GM18909 (cell line): ENCODE results near the gene ARHGAP40.
"Not testable (repeated sequence)": the region's sequence is repeated elsewhere in the genome, so short reads cannot be mapped to it uniquely, and the experiment has no call there.

Experiments used
- ATAC-seq: cut with Tn5 transposase; IDR thresholded peaks from one replicate; pipeline ENCODE4 v1.9.1; 2021; ENCODE audit warnings: mild to moderate bottlenecking; ENCODE audit not compliant: unreplicated experiment, poor library complexity

ARHGAP40 gene

DNA sequence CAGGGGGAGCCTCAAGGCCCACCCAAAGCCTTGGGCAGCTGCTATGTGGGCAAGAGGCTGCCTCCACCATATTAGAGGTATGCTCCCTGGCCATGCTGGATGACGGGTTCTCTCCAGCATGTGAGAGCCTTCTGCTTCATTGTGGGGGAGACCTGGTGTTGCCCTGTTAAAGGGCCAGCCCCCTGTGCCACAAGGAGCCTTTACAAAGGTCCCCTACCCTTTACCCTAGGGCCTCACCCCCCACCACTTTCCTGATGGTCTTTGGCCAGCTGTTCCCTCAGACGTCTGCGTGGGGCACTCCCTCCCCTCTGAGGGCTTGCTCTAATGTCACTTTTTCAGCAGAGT, 15.5 kb upstream of the ARHGAP40 start:
- ATAC-seq, result no peak

GRCh38 chr20:38588303-38588702, 13.3 kb upstream of the ARHGAP40 start:
- ATAC-seq, result no peak

DNA sequence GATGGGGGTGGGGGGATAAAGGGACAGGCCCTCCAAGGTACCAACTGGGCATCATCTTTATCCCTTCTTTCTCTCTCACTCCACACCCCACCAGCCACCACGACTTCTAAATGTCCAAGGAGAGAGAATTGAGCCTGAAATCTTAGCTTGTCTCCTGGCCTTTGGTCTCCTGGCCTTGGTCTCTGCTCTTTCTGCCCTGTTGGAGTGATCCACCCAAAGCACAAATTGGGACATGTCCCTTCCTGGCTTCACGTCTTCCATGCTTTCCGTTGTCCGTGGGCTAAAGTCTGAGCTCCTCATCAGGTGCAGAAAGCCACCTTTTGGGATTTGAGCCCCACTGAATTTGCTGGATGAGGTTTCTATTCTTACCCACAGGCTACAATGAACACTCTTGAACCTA, 12.3 kb upstream of the ARHGAP40 start:
- no peak for ATAC-seq

DNA sequence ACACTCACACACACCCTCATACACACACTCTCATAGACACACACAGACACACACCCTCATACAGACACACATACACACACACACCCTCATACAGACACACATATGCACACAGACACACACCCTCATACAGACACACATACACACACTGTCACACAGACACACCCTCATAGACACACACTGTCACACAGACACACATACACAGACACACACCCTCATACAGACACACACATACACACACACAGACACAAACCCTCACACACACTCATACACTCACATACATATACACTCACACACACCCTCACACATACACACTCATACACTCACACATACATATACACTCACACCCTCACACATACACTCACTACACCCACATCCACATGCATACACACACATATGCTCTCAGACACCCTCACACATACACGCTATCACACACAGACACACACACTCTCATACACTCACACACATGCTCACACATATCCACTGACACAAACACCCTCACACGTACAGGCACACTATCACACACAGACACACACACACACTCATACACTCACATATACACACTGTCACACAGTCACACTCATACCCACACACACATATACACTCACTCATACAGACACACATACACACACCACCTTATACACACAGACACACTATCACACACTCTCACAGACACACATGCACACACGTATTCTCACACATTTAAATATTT, 11.5 kb upstream of the ARHGAP40 start:
- ATAC-seq, result no peak

DNA sequence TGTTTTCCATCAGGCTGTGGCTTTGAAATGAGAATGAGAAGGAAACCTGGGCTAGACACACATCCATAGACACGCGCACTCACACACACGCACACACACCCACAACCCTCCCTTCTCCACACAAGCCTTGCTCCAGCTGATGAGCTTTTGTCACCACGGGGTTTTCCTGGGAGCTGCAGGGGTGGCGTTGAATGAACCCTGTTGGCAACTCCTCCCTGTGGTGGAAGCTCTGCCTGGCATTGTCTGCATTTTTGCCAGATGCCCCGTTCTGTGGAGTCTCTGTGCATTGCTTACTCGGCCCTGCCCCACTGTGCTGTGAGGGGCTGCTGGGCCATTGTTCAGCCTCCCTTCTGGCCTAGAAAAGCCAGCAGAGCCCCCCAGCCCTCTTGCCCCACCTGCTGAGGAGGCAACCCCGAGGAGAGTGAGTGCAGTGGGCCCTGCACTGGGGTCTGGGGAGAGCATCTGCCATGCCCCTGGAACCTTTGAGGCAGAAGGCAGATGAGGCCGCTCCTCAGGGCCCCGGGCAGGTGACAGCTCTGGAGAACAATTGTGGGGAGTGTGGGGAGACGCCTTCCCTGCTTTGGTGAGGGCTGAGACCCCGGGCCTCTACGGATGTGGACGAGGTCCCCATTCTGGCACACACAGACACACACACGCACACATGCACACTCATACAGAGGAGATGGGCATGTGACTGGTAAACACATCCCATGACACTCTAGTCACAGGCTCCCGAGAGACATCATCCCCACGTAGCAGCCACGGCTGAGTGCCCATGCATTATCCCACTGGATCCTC, 10.7 kb upstream of the ARHGAP40 start:
- no peak for ATAC-seq

GRCh38 chr20:38591474-38592410, 9.9 kb upstream of the ARHGAP40 start:
- no peak for ATAC-seq

DNA sequence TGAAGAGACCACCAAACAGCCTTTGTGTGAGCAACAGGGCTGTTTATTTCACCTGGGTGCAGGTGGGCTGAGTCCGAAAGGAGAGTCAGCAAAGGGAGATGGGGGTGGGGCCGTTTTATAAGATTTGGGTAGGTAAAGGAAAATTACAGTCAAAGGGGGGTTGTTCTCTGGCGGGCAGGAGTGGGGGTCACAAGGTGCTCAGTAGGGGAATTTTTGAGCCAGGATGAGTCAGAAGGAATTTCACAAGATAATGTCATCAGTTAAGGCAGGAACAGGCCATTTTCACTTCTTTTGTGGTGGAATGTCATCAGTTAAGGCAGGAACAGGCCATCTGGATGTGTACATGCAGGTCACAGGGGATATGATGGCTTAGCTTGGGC, 9.2 kb upstream of the ARHGAP40 start:
- ATAC-seq, result not testable (repeated sequence)

GRCh38 chr20:38594281-38594680, 7.3 kb upstream of the ARHGAP40 start:
- ATAC-seq, result not testable (repeated sequence)

- not testable (repeated sequence) for ATAC-seq
Measured at GRCh38 chr20:38595886-38596285, 5.7 kb upstream of the ARHGAP40 start.

- ATAC-seq, result no peak
Measured at GRCh38 chr20:38599410-38599882, 2.2 kb upstream of the ARHGAP40 start.

DNA sequence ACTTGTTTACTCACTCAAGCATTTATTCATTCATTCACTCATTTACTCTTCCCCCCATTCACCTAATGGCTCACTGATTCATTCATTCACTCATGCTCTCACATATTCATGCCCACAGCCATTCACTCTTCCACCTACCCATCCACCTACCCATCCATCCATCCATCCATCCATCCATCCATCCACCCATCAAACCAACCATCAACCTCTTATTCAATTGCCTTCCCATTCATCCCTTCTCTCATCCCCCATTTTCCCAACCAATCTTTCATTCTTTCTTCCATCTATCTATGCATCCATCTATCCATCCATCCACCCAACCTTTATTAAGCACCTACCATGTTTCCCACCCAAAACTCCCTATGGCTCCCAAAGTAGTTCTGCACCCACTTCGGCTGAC, 1.6 kb upstream of the ARHGAP40 start:
- no peak for ATAC-seq

GRCh38 chr20:38602185-38602581, 574 bp downstream of the ARHGAP40 start:
- no peak for ATAC-seq

- no peak for ATAC-seq
Measured at GRCh38 chr20:38603286-38603685, 1.7 kb downstream of the ARHGAP40 start.

DNA sequence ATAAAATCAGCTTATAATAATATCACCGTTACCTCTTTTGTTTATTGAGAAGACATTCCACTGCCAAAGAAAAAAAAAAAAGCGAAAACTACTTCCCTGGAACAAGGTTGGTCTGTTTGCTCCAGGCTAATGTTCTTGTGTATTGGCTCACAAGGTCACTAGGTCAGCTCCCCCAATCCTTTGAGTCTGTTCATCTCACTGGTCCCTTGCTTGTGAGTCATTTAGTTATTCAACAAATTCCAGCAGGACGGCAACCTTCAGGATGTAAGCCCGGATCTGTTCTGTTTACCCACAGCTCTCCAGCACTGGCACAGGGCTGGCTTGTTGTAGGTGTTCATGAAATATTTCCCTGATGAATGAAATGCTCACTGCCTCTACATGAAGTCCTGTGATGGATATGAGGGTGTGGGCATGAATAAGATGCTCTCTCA, 3.3 kb downstream of the ARHGAP40 start:
- ATAC-seq, result no peak

- ATAC-seq, result no peak
Measured at GRCh38 chr20:38607351-38607750, 5.7 kb downstream of the ARHGAP40 start.

GRCh38 chr20:38608188-38608587, 6.6 kb downstream of the ARHGAP40 start:
- no peak for ATAC-seq

DNA sequence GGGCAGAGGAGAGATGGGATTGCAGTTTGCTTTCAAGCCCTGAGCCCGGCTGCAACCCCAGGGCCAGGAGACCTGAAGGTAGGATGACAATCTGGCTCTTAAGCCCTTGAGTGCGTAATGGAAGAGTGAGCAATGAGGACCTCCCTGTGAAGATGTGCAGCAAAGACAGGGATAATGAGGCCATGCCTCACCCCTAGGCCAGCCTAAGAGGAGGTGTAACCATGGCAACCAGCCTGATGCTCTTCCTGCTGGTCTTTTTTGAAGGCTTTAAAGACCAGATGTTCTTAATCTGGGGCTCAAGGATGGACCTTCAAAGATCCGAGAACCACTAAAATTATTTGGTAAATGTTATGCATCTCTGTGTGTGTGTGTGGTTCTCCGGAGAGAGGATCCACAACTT, 8.2 kb downstream of the ARHGAP40 start:
- no peak for ATAC-seq

- ATAC-seq, result no peak
Measured at GRCh38 chr20:38610521-38610920, 8.9 kb downstream of the ARHGAP40 start.

DNA sequence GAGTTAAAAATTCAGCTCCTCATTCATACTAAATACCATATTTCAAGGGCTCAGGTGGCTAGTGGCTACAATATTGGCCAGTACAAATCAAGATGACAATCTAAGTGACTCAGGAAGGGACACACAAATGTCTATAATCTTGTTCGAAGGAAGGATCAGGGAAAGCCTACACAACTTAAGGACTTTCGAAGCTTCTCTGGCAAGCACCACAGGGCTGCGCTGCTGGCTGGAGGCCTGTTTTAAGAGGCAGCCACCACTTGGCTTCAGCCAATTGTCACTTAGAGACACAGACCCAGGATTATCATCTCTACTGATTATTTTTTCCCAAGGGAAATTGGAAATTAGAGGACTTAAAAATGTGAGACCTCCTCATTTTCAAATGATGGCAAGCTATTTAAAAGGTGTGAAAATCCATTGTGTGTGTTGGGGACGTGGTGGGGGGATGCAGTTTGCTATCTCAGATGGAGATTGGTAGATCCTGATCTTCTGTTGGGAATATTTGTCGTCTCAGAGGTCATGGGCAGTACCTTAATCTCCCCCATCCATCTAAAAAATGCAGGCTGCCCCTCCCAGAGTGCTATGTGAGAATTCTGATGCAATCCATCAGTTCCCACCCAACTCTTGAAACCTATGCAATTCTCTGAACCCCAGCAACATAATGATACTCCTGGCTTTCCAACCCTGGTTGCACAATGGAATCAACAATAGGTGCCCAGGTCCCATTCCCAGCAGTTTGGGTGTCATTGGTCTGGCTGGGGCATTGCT, 11.3 kb downstream of the ARHGAP40 start:
- ATAC-seq, result no peak

GRCh38 chr20:38615283-38615682, 13.7 kb downstream of the ARHGAP40 start:
- ATAC-seq, result no peak
